GM21515 (cell line): ENCODE measurements around the gene C1QTNF12.

Source experiments
- ATAC-seq: cut with Tn5 transposase; IDR thresholded peaks from one replicate; pipeline ENCODE4 v1.9.1; 2021; ENCODE audit not compliant: unreplicated experiment

Gene C1QTNF12

GRCh38 chr1:1229770-1230169 lies 16.8 kb downstream of the C1QTNF12 start:
- ATAC-seq, result no peak

- ATAC-seq, result no peak
Measured at GRCh38 chr1:1228596-1229321, 17.8 kb downstream of the C1QTNF12 start.

DNA sequence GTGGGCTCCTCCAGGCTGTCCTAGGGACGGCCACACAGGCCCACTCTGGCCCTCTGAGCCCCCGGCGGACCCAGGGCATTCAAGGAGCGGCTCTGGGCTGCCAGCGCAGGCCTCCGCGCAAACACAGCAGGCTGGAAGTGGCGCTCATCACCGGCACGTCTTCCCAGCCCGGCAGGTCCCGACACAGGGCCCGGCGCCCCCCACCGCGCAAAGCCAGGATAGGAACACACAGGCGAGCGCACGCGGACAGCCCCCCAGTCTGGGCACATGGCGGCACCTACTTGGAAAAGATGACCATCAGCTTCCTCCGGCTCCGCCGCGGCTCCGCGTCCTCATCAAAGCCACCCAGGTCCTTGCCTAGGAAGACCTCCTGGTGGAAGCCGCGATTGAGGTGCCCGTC lies 18.3 kb downstream of the C1QTNF12 start:
- ATAC-seq, result no peak

- no peak for ATAC-seq
Measured at GRCh38 chr1:1227386-1227785, 19.1 kb downstream of the C1QTNF12 start.

- ATAC-seq, result no peak
Measured at GRCh38 chr1:1226566-1227362, 19.8 kb downstream of the C1QTNF12 start.

- no peak for ATAC-seq
Measured at GRCh38 chr1:1225913-1226312, 20.6 kb downstream of the C1QTNF12 start.

DNA sequence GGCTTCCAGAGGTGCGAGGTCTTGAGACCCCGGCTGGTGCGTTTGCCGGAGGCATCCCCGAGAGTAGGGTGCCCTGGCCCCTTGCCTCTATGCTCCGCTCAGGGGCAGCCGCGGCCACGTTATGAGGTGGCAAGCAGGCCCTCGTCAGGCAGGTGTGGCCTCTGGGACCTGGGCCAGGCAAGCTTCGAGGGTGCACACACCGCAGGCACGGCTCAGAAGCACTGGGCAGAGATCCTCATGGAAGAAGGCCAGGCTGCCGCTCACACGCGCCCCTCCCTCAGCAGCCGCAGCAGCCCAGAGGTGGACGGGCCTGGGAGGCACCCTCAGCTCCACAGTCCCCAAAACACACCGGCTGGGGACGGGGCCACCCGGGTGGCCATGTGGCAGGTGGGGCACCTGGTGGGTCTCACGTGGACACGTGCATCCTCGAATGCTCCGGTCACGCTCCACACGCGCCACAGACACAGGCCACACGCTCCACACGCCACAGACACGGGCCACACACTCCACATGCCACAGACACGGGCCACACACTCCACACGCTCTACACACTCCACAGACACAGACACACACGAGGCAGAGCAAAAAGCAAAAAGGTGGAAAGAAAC lies 21.2 kb downstream of the C1QTNF12 start:
- no peak for ATAC-seq

- ATAC-seq, result no peak
Measured at GRCh38 chr1:1223891-1224290, 22.6 kb downstream of the C1QTNF12 start.

- ATAC-seq, result no peak
Measured at GRCh38 chr1:1223321-1223720, 23.2 kb downstream of the C1QTNF12 start.

DNA sequence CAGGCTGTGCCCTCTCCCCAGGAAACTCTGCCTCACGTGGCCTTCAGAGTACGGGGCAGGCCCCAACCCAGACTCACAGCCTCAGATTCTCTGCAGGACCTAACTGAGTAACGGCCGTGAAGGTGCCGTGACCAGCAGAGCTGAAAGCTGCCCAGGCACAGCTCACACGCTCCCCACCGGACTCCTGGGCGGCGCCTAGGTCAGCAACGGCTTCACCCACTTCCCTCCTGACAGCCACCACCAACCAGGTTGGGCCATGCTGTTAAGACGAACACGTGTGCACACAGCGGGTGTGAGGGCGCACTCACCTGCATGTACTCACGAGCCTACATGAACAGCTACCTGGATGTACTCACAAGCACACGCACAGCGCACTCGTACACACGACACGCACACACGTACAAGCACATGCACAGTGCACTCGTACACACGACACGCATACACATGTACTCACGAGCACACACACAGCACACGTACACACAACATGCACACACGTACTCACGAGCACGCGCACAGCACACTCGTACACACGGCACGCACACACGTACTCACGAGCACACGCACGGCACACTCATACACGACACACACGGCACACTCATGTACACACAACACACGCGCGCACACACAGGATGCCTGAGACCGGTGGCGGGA lies 23.8 kb downstream of the C1QTNF12 start:
- no peak for ATAC-seq

- no peak for ATAC-seq
Measured at GRCh38 chr1:1221887-1222574, 24.5 kb downstream of the C1QTNF12 start.

GRCh38 chr1:1220197-1220596 lies 26.3 kb downstream of the C1QTNF12 start:
- no peak for ATAC-seq

- no peak for ATAC-seq
Measured at GRCh38 chr1:1219341-1219740, 27.2 kb downstream of the C1QTNF12 start.

- no peak for ATAC-seq
Measured at GRCh38 chr1:1218524-1219200, 27.9 kb downstream of the C1QTNF12 start.

GRCh38 chr1:1217621-1218523 lies 28.6 kb downstream of the C1QTNF12 start:
- ATAC-seq, result no peak

DNA sequence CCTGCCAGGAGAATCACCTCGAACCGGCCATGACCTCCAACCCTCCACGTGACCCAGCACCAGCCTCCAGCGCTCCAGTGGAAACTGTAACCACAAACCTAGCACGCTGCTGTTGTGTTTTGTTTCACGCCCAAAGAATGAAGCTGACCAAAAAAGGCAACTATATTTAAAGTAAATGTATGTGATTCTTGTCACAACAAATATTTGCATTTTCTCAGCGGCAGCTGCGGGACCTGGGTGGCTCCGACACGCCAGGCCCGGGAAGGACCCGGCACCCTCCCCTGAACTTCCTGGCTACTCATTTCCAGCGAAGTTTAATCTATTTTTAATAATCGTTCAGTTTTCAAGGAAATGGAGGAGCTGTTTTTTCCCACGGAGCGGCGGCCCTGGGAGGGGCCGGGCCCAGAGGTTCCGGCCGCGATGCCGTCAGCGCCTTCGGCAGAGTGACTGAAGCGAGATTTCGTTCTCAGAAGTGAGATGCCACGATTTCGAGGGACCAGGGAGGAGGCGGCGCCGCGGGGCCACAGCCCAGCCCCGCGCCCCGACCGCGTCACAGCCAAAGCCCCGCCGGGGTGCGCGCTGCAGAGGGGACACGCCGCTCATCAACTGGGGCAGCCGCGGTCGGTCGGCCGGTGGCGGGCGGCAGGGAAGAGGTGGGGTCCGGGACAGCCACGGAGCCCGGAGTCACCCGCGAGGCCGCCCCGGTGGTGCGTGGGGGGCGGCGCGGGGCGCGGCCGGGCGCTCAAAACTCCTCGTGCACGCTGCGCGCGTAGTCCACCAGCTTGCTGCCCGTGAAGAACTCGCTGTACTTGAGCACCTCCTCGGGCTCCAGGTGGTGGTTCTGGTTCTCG lies 29.5 kb downstream of the C1QTNF12 start:
- ATAC-seq, result no peak

- no peak for ATAC-seq
Measured at GRCh38 chr1:1215881-1216605, 30.5 kb downstream of the C1QTNF12 start.
